Epithelial cell of esophagus (primary cell): ENCODE results near the gene CLDN15.
"Not testable (repeated sequence)": the region's sequence is repeated elsewhere in the genome, so short reads cannot be mapped to it uniquely, and the experiment has no call there.

Experiments used
- DNase-seq: peaks from one replicate; pipeline ENCODE4 v3.0.0; 2010; ENCODE audit warnings: low read depth
- H3K4me3 ChIP-seq: 2 replicates; pipeline ENCODE4 v1.5.1; 2011; ENCODE audit warnings: mild to moderate bottlenecking, low read length, control low read depth
- CTCF ChIP-seq: IDR thresholded peaks from 2 replicates; pipeline ENCODE4 v1.5.1; 2011; ENCODE audit warnings: low read depth, mild to moderate bottlenecking, low read length, control low read depth, inconsistent platforms; ENCODE audit not compliant: insufficient read depth; ENCODE audit errors: missing control alignments

CLDN15 gene

GRCh38 chr7:101237206-101238067 is at the start of gene CLDN15:
Gene CLDN15 (minus strand): TSS chr7:101237802. CDS start chr7:101237581, 221 bp downstream.
- no peak for TF ChIP-seq CTCF
- DNase-seq: no peak
- H3K4me3 ChIP-seq: no peak within 1 kb of the TSS

DNA sequence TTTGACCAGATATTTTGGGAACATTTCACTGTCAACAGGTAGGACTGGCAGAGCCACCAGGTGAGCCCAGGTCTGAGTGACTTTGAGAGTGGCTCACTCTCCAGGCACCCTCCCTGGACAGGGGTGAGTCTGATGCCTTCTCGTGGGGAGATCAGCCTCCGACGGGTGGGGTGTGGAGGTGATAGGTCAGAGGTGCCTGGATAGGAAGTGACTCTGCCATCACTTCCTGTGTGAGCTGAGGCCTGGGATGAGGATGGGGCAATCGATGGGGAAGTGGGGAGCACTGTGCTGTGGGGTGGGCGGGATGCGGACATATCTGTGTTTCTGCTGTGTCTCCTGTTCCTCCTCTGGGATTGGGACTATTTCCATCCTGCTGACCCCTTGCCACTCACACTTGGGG is 49.4 kb upstream of the CLDN15 start:
- TF ChIP-seq CTCF: no peak
- no peak overlapping the region for H3K4me3 ChIP-seq
- no peak for DNase-seq

DNA sequence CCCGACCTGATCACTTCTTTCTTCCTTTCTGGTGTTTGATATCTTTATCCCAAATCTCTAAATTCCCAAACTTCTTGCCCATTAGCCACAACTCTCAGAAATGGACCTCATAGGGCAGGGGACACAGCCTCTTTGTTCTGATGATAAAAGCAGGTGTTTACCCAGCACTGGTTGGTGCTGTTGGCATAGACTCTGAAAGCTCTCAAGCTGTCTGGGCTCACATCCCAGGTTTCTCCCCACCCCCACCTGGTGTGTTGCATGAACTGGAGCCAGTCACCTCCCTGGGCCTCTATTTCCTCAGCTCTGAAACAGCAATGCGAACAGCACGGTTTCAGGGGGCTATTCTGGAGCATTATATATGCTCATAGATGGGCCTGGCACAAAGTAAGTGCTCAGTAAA is 48.3 kb upstream of the CLDN15 start:
- not testable (repeated sequence) for H3K4me3 ChIP-seq, DNase-seq

- DNase-seq: no peak
- no peak overlapping the region for H3K4me3 ChIP-seq
- TF ChIP-seq CTCF: no peak
Measured at GRCh38 chr7:101285171-101285570, 47.6 kb upstream of the CLDN15 start.

DNA sequence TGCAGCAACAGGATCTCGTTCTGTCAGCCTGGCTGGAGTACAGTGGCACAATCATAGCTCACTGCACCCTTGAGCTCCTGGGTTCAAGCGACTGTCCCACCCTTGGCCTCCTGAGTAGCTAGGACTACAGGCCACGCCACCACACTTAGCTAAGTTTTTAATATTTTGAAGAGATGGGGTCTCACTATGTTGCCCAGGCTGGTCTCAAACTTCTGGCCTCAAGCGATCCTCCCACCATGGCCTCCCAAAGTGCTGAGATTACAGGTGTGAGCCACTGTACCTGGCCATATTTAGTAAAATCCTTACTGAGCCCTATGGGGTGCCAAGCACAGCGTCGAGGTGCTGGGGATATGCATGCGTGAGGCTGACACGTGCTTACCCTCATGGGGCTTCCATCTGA is 43.3 kb upstream of the CLDN15 start:
- not testable (repeated sequence) for DNase-seq, H3K4me3 ChIP-seq

GRCh38 chr7:101278461-101279292 is 41.1 kb upstream of the CLDN15 start:
- no peak for TF ChIP-seq CTCF
- DNase-seq: no peak
- H3K4me3 ChIP-seq: no peak overlapping the region

DNA sequence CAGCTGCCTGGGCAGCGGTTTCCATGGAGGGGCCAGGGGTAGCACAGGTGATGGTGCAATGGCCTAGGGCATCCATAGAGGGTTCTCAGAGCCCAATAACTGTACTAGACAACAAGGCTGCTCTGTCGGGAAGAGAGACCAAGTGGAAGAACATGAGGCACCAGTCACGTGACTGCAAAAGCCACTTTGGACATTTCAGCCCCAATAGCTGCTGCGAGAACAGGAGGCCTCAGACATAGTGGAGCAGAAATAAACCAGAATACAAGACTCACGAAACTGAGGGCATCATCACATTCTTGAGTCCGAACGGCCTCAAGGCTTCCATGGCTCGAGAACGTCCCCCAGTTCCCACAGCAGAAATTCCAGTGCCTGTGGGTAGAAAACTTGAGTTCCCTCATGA is 39.6 kb upstream of the CLDN15 start:
- TF ChIP-seq CTCF: no peak
- no peak for DNase-seq
- no peak overlapping the region for H3K4me3 ChIP-seq
